Colonic mucosa (tissue), 4 donors: ENCODE measurements around the gene DCBLD1. TPM values are rescaled to one million over a fixed set of nuclear protein-coding genes. Genes with fewer than 3 reads are reported as not detected.

Source experiments
- DNase-seq: peaks from one replicate; pipeline ENCODE4 v3.0.0-alpha.2; 2020
- H3K27ac ChIP-seq: fragments of 200-600 bp; one replicate; pipeline ENCODE4 v1.8.0; 2021
- H3K27me3 ChIP-seq: fragments of 200-600 bp; one replicate; pipeline ENCODE4 v1.8.0; 2021
- H3K36me3 ChIP-seq: fragments of 200-600 bp; one replicate; pipeline ENCODE4 v1.8.0; 2021
- H3K4me1 ChIP-seq: fragments of 200-600 bp; one replicate; pipeline ENCODE4 v1.8.0; 2021; ENCODE audit warnings: mild to moderate bottlenecking
- H3K4me3 ChIP-seq: fragments of 200-600 bp; one replicate; pipeline ENCODE4 v1.8.0; 2021
- H3K9ac ChIP-seq, 2 donors: one replicate each; pipeline ENCODE4 v1.7.0; 2013; ENCODE audit warnings: control low read depth in 2 of 2, low read depth in 2 of 2, low read length in 2 of 2
- H3K9me3 ChIP-seq: fragments of 200-600 bp; one replicate; pipeline ENCODE4 v1.8.0; 2021
- CTCF ChIP-seq: fragments of 200-600 bp; IDR thresholded peaks from one replicate; pipeline ENCODE4 v1.8.0; 2022; ENCODE audit warnings: antibody characterized with exemption, mild to moderate bottlenecking
- intact Hi-C: fragments of 100-400 bp; cut with DNase I; formaldehyde crosslinking; loops from one replicate; pipeline ENCODE4 v1.14.1; 2022
- total RNA-seq, 2 donors: library from RNA; stranded (reverse); fragmentation: NEBNext Ultra II Directional in 1 of 2; extraction: Animal tissue kit (Norgen Biotek cat#: 25700) in 1 of 2; gene quantifications; one replicate each; pipeline ENCODE4 v1.2.1, GENCODE V29; 2021
- donor health status: healthy.
- donor health status: DM: no; HTN: no; CAD: no.
- donor health status: DM: no; HTN: no; CAD: no.

DCBLD1 gene
- total RNA-seq, 2 donors from 2014 or later: 16.3 to 17.2 TPM

- no peak overlapping the region for H3K27ac ChIP-seq
- no peak for DNase-seq
- no peaks in the 10 kb centered on the region for H3K27me3 ChIP-seq
- H3K9me3 ChIP-seq: no peaks in the 10 kb centered on the region
- H3K4me1 ChIP-seq: no peaks in the 10 kb centered on the region
- no peak overlapping the region for H3K4me3 ChIP-seq
- intact Hi-C loops: no loop called here
- H3K9ac ChIP-seq: no peak overlapping the region
- no peaks in the 10 kb centered on the region for H3K36me3 ChIP-seq
- no peak for TF ChIP-seq CTCF
Observed at GRCh38 chr6:117518870-117519269, 36.4 kb downstream of the DCBLD1 start.

- TF ChIP-seq CTCF: no peak
- Histone ChIP-seq H3K27me3 (no peaks in the 10 kb centered on the region), H3K4me1 (no peaks in the 10 kb centered on the region), H3K27ac (no peak overlapping the region), H3K36me3 (no peaks in the 10 kb centered on the region), H3K9ac (no peak overlapping the region), H3K9me3 (no peaks in the 10 kb centered on the region), H3K4me3 (no peak overlapping the region)
- intact Hi-C loops: no loop called here
- no peak for DNase-seq
Observed at GRCh38 chr6:117520603-117521395, 38.3 kb downstream of the DCBLD1 start.

GRCh38 chr6:117521791-117522502, 39.5 kb downstream of the DCBLD1 start:
- Histone ChIP-seq H3K9ac (no peak overlapping the region), H3K27me3 (no peaks in the 10 kb centered on the region), H3K4me1 (no peaks in the 10 kb centered on the region), H3K4me3 (no peak overlapping the region), H3K36me3 (no peaks in the 10 kb centered on the region), H3K27ac (no peak overlapping the region), H3K9me3 (no peaks in the 10 kb centered on the region)
- intact Hi-C loops: no loop called here
- TF ChIP-seq CTCF: no peak
- no peak for DNase-seq

GRCh38 chr6:117525607-117526006, 43.1 kb downstream of the DCBLD1 start:
- Histone ChIP-seq H3K4me1 (no peaks in the 10 kb centered on the region), H3K36me3 (no peaks in the 10 kb centered on the region), H3K4me3 (no peak overlapping the region), H3K9ac (no peak overlapping the region), H3K27ac (no peak overlapping the region), H3K27me3 (no peaks in the 10 kb centered on the region), H3K9me3 (no peaks in the 10 kb centered on the region)
- no peak for DNase-seq
- intact Hi-C loops: no loop called here
- TF ChIP-seq CTCF: no peak

GRCh38 chr6:117530467-117531242, 48.2 kb downstream of the DCBLD1 start:
- Histone ChIP-seq H3K36me3 (no peaks in the 10 kb centered on the region), H3K27me3 (no peaks in the 10 kb centered on the region), H3K27ac (no peak overlapping the region), H3K4me3 (no peak overlapping the region), H3K9ac (no peak overlapping the region), H3K9me3 (no peaks in the 10 kb centered on the region), H3K4me1 (no peaks in the 10 kb centered on the region)
- DNase-seq: no peak
- intact Hi-C loops: no loop called here
- no peak for TF ChIP-seq CTCF
